Measurements from ENCODE around the gene GLG1. TPM values are rescaled to one million over a fixed set of nuclear protein-coding genes. Genes with fewer than 3 reads are reported as not detected.

GLG1 gene
- total RNA-seq, 1 experiment from 2014 or later, result 139 TPM

DNA sequence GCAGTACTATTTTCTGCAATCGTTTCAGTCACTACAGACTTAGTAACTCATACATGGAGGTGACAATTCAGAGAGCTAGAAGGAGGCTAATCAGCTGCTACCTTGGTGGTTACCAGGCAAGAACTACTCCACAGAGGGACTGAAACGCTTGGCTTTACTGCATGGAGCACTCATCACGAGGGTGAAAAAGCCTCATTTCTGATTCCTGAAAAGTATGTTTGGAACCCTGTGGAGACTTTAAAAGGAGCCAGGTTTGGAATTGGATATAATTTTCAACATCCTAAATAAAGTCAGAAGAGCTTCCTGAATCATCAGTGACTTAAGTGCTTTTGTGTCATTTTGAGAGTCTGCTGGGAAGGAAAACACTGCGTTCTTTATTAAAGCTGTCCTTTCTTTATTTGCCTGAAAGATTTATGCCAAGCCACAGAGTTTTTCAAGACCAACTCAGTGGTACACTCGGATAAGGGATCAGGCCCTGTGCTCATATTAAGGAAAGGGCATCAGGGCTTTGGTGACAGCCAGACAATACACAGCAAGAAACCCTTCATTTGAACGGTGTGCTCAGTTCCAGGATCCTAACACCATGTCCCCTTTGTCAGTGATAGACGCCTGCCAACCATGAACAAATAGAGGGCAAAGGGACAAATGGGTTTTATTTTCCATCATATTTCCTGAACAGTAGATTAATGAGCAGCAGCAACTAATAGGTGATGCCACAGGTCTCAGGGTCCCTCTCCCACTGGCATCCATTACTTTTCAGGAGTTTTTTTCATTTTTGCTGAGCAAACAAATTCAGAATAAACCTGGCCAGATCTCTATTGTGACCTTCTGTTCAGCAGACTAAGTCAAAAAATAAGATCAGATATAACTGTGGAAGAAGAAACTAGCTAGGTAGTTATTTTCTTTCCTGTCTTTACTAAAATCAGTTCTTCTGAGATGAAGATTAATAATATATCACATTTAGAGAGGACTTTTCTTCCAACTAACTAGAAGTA, 105.1 kb downstream of the GLG1 start:
- Mint-ChIP-seq H3K9me3 (ENCODE audit: low read depth, unreplicated experiment) (no peaks in the 10 kb centered on the region), H3K36me3 (ENCODE audit: insufficient read depth, unreplicated experiment) (peaks cover 24% of the 10 kb centered on the region), H3K4me3 (ENCODE audit: low read depth, unreplicated experiment) (no peak overlapping the region), H3K27me3 (ENCODE audit: unreplicated experiment) (no peaks in the 10 kb centered on the region), H3K4me1 (ENCODE audit: low read depth, unreplicated experiment) (no peaks in the 10 kb centered on the region), H3K27ac (ENCODE audit: unreplicated experiment) (no peak overlapping the region)
- intact Hi-C loops (cut with micrococcal nuclease; ENCODE audit: unreplicated experiment), result loop anchor here (2.0 kb wide), 1 partner anchor 39 kb away; no protein-coding TSS in a partner anchor
- TF ChIP-seq, protein P1, sequence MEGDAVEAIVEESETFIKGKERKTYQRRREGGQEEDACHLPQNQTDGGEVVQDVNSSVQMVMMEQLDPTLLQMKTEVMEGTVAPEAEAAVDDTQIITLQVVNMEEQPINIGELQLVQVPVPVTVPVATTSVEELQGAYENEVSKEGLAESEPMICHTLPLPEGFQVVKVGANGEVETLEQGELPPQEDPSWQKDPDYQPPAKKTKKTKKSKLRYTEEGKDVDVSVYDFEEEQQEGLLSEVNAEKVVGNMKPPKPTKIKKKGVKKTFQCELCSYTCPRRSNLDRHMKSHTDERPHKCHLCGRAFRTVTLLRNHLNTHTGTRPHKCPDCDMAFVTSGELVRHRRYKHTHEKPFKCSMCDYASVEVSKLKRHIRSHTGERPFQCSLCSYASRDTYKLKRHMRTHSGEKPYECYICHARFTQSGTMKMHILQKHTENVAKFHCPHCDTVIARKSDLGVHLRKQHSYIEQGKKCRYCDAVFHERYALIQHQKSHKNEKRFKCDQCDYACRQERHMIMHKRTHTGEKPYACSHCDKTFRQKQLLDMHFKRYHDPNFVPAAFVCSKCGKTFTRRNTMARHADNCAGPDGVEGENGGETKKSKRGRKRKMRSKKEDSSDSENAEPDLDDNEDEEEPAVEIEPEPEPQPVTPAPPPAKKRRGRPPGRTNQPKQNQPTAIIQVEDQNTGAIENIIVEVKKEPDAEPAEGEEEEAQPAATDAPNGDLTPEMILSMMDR (IDR thresholded peaks at IDR 0.05; ENCODE audit: unreplicated experiment), result no peak
- no peak for DNase-seq
- CTCF ChIA-PET, result no interaction called here
- BruUV-seq (replicated peaks), result no TSS peak

DNA sequence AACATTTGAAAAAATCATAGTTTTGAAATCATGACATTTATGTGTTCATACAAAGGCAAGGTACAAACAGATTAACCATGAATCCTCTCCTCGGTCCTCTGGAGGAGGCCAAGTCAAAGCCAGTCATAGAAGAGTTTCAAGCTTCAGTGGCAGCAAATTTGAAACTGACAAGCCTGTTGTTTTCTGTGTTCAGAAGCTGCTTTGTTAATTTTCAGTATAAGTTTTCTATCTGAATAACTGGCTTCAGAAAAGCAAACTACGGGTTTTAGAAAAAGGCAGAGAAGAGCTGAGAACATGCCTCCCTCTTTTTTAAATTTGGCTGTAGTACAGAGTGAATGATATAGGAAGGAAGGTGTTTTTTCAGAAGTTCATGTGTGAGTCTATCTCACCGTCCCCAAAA, 106.0 kb downstream of the GLG1 start:
- Mint-ChIP-seq H3K27ac (ENCODE audit: unreplicated experiment) (no peak overlapping the region), H3K27me3 (ENCODE audit: unreplicated experiment) (no peaks in the 10 kb centered on the region), H3K36me3 (ENCODE audit: insufficient read depth, unreplicated experiment) (peaks cover 24% of the 10 kb centered on the region), H3K4me1 (ENCODE audit: low read depth, unreplicated experiment) (no peaks in the 10 kb centered on the region), H3K9me3 (ENCODE audit: low read depth, unreplicated experiment) (no peaks in the 10 kb centered on the region), H3K4me3 (ENCODE audit: low read depth, unreplicated experiment) (no peak overlapping the region)
- BruUV-seq (replicated peaks), result no TSS peak
- CTCF ChIA-PET, result no interaction called here
- no peak for DNase-seq
- intact Hi-C loops (cut with micrococcal nuclease; ENCODE audit: unreplicated experiment), result loop anchor here (2.0 kb wide), 1 partner anchor 38 kb away; no protein-coding TSS in a partner anchor
- TF ChIP-seq, protein P1 (IDR thresholded peaks at IDR 0.05; ENCODE audit: unreplicated experiment), result no peak

DNA sequence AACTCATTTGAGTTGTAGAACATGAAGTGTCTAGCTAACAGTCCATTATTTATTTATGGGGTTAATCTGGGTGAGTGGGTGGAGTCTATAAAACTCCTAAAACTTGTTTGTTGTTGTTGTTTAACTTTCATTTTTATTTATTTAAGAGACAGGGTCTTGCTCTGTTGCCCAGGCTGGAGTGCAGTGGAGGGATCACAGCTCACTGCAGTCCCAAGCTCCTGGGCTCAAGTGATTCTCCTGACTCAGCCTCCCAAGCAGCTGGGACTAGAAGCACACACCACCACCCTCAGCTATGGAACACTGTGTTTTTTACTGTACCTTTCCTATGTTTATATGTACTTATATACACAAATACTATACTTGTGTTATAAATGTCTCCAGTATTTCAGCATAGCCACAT, 107.8 kb downstream of the GLG1 start:
- H3K9me3 Mint-ChIP-seq (ENCODE audit: low read depth, unreplicated experiment), result no peaks in the 10 kb centered on the region
- TF ChIP-seq, protein P1 (IDR thresholded peaks at IDR 0.05; ENCODE audit: unreplicated experiment), result no peak
- CTCF ChIA-PET, result no interaction called here
- no peaks in the 10 kb centered on the region for H3K4me1 Mint-ChIP-seq (ENCODE audit: low read depth, unreplicated experiment)
- H3K4me3 Mint-ChIP-seq (ENCODE audit: low read depth, unreplicated experiment), result no peak overlapping the region
- intact Hi-C loops (cut with micrococcal nuclease; ENCODE audit: unreplicated experiment), result no loop called here
- peaks cover 22% of the 10 kb centered on the region for H3K36me3 Mint-ChIP-seq (ENCODE audit: insufficient read depth, unreplicated experiment)
- no peak overlapping the region for H3K27ac Mint-ChIP-seq (ENCODE audit: unreplicated experiment)
- BruUV-seq (replicated peaks), result no TSS peak
- H3K27me3 Mint-ChIP-seq (ENCODE audit: unreplicated experiment), result no peaks in the 10 kb centered on the region
- no peak for DNase-seq

DNA sequence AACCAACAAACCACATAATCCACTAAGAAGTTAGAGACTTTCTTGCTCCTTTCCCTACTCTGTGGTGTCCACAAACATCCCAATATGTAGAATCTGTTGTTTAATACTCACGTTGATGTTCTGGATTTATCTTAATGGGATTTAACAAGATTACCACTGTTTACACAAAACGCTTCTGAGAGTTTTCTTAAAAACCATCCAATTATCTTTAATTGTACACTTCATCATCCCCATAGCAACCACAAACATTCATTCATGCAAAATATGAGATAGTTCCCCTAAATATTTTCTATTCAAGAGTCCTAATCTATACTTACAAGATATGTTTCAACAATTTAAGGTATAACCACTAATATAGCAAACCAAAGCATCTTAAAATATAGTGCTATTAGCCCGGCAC, 109.2 kb downstream of the GLG1 start:
- Mint-ChIP-seq H3K36me3 (ENCODE audit: insufficient read depth, unreplicated experiment) (peaks cover 25% of the 10 kb centered on the region), H3K4me3 (ENCODE audit: low read depth, unreplicated experiment) (no peak overlapping the region), H3K9me3 (ENCODE audit: low read depth, unreplicated experiment) (no peaks in the 10 kb centered on the region), H3K27ac (ENCODE audit: unreplicated experiment) (no peak overlapping the region), H3K27me3 (ENCODE audit: unreplicated experiment) (no peaks in the 10 kb centered on the region), H3K4me1 (ENCODE audit: low read depth, unreplicated experiment) (no peaks in the 10 kb centered on the region)
- intact Hi-C loops (cut with micrococcal nuclease; ENCODE audit: unreplicated experiment), result no loop called here
- CTCF ChIA-PET, result no interaction called here
- no peak for DNase-seq
- no TSS peak for BruUV-seq (replicated peaks)
- TF ChIP-seq, protein P1 (IDR thresholded peaks at IDR 0.05; ENCODE audit: unreplicated experiment), result no peak

All from Calu3 (cell line).